Erythroblast (primary cell): ENCODE results near the gene TBC1D24.

ENCODE experiments used
- GATA1 ChIP-seq: IDR thresholded peaks from 2 replicates; pipeline ENCODE4 v1.6.1; 2011; ENCODE audit warnings: low read depth, mild to moderate bottlenecking, control low read depth, low read length, moderate library complexity
- POLR2A ChIP-seq: IDR thresholded peaks from 2 replicates; pipeline ENCODE4 v1.6.1; 2011; ENCODE audit warnings: mild to moderate bottlenecking, low read length

DNA sequence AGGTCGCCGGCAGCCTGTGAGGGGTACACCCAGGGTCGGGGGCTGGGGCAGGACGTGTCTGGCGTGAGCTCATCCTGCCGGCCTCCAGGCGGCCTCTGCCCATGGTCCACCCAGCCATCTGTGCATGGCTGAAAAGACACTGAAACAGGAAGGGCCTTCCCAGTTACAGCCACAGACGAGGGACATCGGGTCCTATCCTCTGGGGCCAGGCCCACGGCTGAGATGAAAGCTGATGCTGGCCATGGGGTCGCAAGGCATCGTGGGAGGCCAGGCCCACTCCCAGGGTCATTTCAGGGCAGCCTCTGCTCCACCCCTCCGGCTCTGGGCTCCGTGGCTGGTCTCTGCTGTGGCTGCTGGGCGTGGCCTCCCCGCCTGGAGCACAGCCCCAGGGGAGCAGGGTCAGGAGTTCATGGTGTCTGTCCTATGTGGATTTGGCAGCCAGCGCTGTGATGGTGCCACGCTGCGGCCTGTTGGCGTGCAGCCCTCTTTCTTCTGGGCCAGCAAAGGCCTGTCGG, 22.2 kb downstream of the TBC1D24 start:
- no peak for TF ChIP-seq GATA1
- no peak for TF ChIP-seq POLR2A
